ENCODE measurements around the gene VPS16.

GRCh38 chr20:2825761-2826160, 14.8 kb upstream of the VPS16 start:
- no peak for TF ChIP-seq CTCF (IDR thresholded peaks at IDR 0.05 in 8 of 11, conservative IDR thresholded peaks at IDR 0.05 in 3 of 11)
- TF ChIP-seq POLR2A (IDR thresholded peaks at IDR 0.05): no peak

All from spleen (tissue), 7 donors.